K562 (cell line): ENCODE data around the gene FBXL13. TPM values are rescaled to one million over a fixed set of nuclear protein-coding genes. Genes with fewer than 3 reads are reported as not detected.

Experiments
- BCOR ChIP-seq: fragments of 450-650 bp; IDR thresholded peaks from 2 replicates; pipeline ENCODE4 v1.6.1; 2016
- E2F5 ChIP-seq: sonication (generic); formaldehyde crosslinking; IDR thresholded peaks from 2 replicates; pipeline ENCODE4 v1.8.0; 2022; ENCODE audit warnings: mild to moderate bottlenecking, missing genetic modification reagents
- HNRNPK ChIP-seq: fragments of 200-400 bp; formaldehyde crosslinking; IDR thresholded peaks from one replicate; pipeline ENCODE4 v1.6.1; 2018; ENCODE audit warnings: mild to moderate bottlenecking, low read depth, low read length; ENCODE audit not compliant: poor library complexity, severe bottlenecking
- KLF1 ChIP-seq: fragments of 450-650 bp; IDR thresholded peaks from 2 replicates; pipeline ENCODE4 v1.6.1; 2016; ENCODE audit warnings: missing genetic modification characterization, missing compliant biosample characterization
- MAFG ChIP-seq: fragments of 450-650 bp; conservative IDR thresholded peaks from 2 replicates; pipeline ENCODE4 v1.6.1; 2016; ENCODE audit warnings: missing genetic modification characterization, missing compliant biosample characterization
- MTA2 ChIP-seq: fragments of 450-650 bp; IDR thresholded peaks from 2 replicates; pipeline ENCODE4 v1.6.1; 2016; ENCODE audit warnings: low read depth
- NRF1 ChIP-seq, 2 experiments: fragments of 450-650 bp; IDR thresholded peaks in 1 of 2; conservative IDR thresholded peaks in 1 of 2; 2 replicates each; pipeline ENCODE4 v1.6.1; 2014; ENCODE audit warnings: mild to moderate bottlenecking in 2 of 2
- OTX1 ChIP-seq: fragments of 450-650 bp; formaldehyde crosslinking; IDR thresholded peaks from 2 replicates; pipeline ENCODE4 v1.4.0; 2022; ENCODE audit warnings: mild to moderate bottlenecking
- PBX2 ChIP-seq, 2 experiments: IDR thresholded peaks in 1 of 2; conservative IDR thresholded peaks in 1 of 2; 2 replicates each; pipeline ENCODE4 v1.6.1; 2016; ENCODE audit warnings: low read depth in 2 of 2, mild to moderate bottlenecking in 1 of 2, missing compliant biosample characterization in 1 of 2, missing genetic modification characterization in 1 of 2, moderate library complexity in 1 of 2
- RFX5 ChIP-seq: IDR thresholded peaks from 2 replicates; pipeline ENCODE4 v1.6.1; 2011; ENCODE audit warnings: low read depth, mild to moderate bottlenecking, improper control_type of control experiment, low read length
- SMARCC2 ChIP-seq: fragments of 450-650 bp; IDR thresholded peaks from 2 replicates; pipeline ENCODE4 v1.6.1; 2017; ENCODE audit warnings: antibody characterized with exemption, moderate library complexity, mild to moderate bottlenecking, low read depth
- TCF7 ChIP-seq: sonication (generic); IDR thresholded peaks from 2 replicates; pipeline ENCODE4 v1.6.1; 2016; ENCODE audit warnings: antibody characterized with exemption, borderline replicate concordance
- THRB ChIP-seq: fragments of 450-650 bp; formaldehyde crosslinking; conservative IDR thresholded peaks from 2 replicates; pipeline ENCODE4 v1.4.0; 2022; ENCODE audit warnings: mild to moderate bottlenecking, missing genetic modification characterization
- ZNF282 ChIP-seq: sonication (generic); formaldehyde crosslinking; IDR thresholded peaks from 2 replicates; pipeline ENCODE4 v1.8.1; 2023; ENCODE audit warnings: missing genetic modification reagents
- ZSCAN32 ChIP-seq: fragments of 450-650 bp; formaldehyde crosslinking; IDR thresholded peaks from 2 replicates; pipeline ENCODE4 v1.4.0; 2020; ENCODE audit warnings: mild to moderate bottlenecking, moderate library complexity
- polyA plus RNA-seq, 8 experiments: library from polyadenylated mRNA; depleted of rRNA in 4 of 8; stranded (reverse) in 5 of 8; unstranded in 3 of 8; fragments of >200 nt; fragmentation: Nextera tagmentation in 2 of 8; fragmentation: Illumina TruSeq in 1 of 8; extraction: Ambion mirVana in 2 of 8; extraction: Trizol in 1 of 8; gene quantifications; 2 replicates each; pipeline versions ENCODE4 v1.2.1 to v1.2.3, GENCODE V29; 2011 to 2014; ENCODE audit warnings: inconsistent platforms in 1 of 8, missing spikeins in 1 of 8
- total RNA-seq, 7 experiments: library from RNA; depleted of rRNA in 6 of 7; stranded (reverse); fragments of >200 nt in 6 of 7; fragmentation: Illumina TruSeq in 2 of 7; extraction: Trizol in 2 of 7; gene quantifications; 2 replicates each; pipeline versions ENCODE4 v1.2.1 to v1.2.3, GENCODE V29; 2011 to 2021; ENCODE audit warnings: low replicate concordance in 1 of 7
- TF ChIP-seq, protein P1 (sequence below): sonication (generic); formaldehyde crosslinking; IDR thresholded peaks from 2 replicates; pipeline ENCODE4 v1.8.0; 2023; ENCODE audit warnings: missing genetic modification reagents, mild to moderate bottlenecking, borderline replicate concordance

FBXL13 gene
- total and polyA plus RNA-seq, 9 of the 15 experiments (the other 6 are each of a cell fraction or from before 2014, with no cell fraction given): 16.3 to 55.0 (median 25.4) TPM

DNA sequence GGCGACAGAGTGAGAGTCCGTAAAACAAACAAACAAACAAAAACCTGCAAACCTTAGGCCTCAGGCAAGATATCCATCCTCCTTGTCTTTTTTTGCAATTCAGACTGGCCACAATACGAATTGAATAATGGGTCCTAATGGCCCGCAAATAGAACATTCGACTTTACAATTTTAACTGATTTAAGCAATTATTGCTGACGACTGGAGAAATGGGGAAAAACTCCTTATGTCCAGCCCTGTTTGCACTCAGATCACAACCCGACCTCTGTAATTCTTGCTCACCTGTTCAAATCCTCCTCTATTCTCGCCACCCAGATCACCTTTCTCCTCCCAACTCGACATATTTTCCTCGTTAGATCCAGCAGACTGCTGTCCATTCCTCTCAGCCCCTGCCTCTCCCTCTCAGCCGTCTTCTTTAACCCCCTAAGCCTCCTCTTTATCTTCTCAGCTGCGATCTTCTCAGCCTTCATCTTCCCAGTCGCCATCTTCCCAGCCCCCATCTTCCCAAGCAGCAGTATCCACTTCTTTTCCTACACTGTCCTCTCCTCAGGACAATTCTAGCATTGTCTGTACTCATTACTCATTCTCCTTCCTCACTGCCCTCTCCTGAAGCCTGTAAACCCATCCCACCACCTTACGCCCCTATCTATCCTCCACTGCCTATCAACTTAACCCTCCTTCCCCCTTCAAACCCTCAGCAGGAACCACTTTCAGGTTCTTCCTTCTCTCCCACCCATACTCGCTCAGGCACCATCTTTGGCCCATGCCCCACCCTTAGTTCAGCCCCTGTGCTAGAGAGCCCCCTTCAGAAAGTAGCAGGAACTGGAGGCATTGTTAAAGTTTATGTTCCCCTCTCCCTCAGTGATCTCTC, 100.0 kb downstream of the FBXL13 start (continued):
- TF ChIP-seq, protein P1, sequence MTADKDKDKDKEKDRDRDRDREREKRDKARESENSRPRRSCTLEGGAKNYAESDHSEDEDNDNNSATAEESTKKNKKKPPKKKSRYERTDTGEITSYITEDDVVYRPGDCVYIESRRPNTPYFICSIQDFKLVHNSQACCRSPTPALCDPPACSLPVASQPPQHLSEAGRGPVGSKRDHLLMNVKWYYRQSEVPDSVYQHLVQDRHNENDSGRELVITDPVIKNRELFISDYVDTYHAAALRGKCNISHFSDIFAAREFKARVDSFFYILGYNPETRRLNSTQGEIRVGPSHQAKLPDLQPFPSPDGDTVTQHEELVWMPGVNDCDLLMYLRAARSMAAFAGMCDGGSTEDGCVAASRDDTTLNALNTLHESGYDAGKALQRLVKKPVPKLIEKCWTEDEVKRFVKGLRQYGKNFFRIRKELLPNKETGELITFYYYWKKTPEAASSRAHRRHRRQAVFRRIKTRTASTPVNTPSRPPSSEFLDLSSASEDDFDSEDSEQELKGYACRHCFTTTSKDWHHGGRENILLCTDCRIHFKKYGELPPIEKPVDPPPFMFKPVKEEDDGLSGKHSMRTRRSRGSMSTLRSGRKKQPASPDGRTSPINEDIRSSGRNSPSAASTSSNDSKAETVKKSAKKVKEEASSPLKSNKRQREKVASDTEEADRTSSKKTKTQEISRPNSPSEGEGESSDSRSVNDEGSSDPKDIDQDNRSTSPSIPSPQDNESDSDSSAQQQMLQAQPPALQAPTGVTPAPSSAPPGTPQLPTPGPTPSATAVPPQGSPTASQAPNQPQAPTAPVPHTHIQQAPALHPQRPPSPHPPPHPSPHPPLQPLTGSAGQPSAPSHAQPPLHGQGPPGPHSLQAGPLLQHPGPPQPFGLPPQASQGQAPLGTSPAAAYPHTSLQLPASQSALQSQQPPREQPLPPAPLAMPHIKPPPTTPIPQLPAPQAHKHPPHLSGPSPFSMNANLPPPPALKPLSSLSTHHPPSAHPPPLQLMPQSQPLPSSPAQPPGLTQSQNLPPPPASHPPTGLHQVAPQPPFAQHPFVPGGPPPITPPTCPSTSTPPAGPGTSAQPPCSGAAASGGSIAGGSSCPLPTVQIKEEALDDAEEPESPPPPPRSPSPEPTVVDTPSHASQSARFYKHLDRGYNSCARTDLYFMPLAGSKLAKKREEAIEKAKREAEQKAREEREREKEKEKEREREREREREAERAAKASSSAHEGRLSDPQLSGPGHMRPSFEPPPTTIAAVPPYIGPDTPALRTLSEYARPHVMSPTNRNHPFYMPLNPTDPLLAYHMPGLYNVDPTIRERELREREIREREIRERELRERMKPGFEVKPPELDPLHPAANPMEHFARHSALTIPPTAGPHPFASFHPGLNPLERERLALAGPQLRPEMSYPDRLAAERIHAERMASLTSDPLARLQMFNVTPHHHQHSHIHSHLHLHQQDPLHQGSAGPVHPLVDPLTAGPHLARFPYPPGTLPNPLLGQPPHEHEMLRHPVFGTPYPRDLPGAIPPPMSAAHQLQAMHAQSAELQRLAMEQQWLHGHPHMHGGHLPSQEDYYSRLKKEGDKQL (CRISPR knock-in tag): no peak
- 0 out of 2 replicates have a peak, but pooled peaks have one; percentile 0 for TF ChIP-seq SMARCC2
- TF ChIP-seq ZSCAN32 (CRISPR knock-in tag): no peak
- peak; percentile 42; the same call in 1 of the 2 replicates for TF ChIP-seq MAFG
- no peak for TF ChIP-seq TCF7
- TF ChIP-seq KLF1 (tag): no peak
- no peak for TF ChIP-seq NRF1 (conservative IDR thresholded peaks at IDR 0.05 in 1 of 2, IDR thresholded peaks at IDR 0.05 in 1 of 2)
- peak; percentile 85; the same call in 1 of the 2 replicates for TF ChIP-seq OTX1
- no peak for TF ChIP-seq E2F5 (CRISPR knock-in tag)
- TF ChIP-seq BCOR: peak; percentile 18; the same call in 1 of the 2 replicates
- TF ChIP-seq HNRNPK: no peak
- TF ChIP-seq ZNF282 (CRISPR knock-in tag): no peak
- no peak for TF ChIP-seq RFX5
- 0 out of 2 replicates have a peak, but pooled peaks have one; percentile 4 for TF ChIP-seq MTA2
- TF ChIP-seq THRB (CRISPR knock-in tag): peak; percentile 88
- TF ChIP-seq PBX2 (CRISPR knock-in tag; IDR thresholded peaks at IDR 0.05; ENCODE audit: low read depth): no peak
- TF ChIP-seq PBX2 (tag; conservative IDR thresholded peaks at IDR 0.05; ENCODE audit: low read depth): no peak
